Activated gamma-delta T cell treated with anti-CD3 and anti-CD28 coated beads, Interleukin-2, amount 50 U/mL, for 16 hours (primary cell): ENCODE measurements around the gene IQCE.

Experiments used
- DNase-seq: peaks from one replicate; pipeline ENCODE4 v3.0.0-alpha.2; 2020; ENCODE audit warnings: low read depth

Gene IQCE

DNA sequence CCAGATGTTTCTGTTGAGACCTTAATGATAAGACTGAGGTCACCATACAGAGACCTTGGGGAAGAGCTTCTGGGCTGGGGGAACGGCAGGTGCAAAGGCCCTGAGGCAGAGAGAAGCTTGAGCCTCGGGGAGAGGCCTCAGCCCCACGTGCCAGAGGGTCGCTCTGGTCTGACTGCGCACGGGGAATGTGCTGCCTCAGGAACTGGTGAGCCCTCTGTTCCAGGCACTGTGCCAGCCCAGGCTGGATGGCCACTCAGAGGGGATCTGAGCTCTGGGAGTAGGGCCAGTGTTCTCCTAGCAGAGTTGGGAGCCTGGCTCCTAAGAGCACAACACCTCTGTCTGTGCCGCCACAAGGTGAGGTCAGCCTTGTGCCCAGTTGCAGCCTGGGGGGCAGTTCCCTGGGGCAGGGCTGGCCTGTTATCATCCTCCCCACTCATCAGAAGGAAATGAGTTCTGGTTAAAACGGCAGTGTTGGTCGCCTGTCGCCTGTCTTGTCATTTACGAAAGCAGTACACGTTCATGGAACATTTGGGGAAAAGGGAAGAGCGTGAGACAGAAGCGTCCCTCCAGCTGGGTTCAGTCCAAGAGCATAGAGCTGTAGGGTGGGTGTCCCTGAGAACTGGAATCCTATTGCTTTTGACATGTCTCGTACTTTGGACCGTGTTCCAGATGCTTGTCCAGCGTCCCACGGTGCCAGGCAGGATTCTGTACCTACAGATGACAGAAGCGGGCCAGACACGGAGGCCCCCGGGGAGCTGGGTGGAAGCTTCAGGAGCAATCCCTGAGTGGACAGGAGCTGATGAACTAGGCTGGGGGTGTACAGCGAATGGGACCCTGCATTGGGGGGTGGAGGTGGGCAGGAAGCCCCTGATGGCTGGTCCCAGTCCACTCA, 77.3 kb downstream of the IQCE start:
- DNase-seq: no peak

DNA sequence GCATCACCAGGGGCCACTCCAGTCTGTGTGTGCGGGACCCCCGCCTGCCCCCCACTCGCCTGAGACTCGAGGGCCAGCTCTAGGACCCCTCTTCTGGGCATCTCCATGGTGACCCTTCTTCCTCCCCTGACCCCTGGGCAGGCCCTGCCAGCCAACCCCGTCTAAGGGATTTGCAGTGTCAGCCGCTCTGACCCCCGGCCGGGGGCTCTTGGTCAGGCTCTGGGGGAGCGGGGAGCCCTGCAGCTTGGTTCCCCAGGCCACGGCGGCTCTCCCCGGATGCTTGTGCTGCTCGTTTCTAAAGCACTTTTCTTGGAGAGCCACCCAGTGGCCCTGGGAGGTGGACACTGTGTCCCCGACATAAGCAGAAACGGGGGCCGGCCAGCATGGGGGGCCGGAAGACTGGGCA, 78.3 kb downstream of the IQCE start:
- DNase-seq: no peak

DNA sequence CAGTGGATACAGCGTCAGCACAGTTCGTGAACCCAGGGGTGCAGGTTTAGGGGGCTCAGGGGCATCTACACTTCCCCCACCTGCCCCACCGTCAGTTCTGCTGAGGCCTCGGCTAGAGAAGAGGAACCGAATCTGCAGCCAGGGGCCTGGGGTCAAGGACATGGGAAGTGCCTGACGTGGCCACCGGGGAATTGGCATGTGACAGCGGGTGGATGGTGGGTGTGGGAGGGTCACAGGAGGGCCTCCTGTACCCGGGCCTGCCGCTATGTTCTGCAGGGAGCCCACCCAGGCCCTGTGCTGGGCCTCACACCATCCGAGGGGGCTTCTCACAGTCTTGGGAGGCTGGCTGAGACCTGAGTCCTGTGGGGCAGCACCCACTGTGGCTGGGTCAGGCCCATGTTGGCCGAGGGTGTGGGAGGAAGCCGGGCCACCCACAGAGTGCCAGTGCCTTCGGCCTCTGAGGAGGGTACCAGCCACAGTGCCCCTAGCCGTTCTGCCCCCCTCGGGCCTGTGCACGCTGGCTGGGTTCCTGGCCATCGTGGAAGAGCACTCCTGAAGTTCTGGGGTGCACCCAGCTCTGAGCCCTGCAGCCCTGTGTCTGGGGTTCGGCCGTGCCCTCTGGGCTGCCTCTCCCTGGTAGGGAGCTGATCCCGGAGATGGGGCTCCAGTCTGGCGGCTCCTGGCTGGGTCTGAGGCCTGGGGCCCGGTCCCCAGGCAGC, 78.9 kb downstream of the IQCE start:
- DNase-seq: no peak

DNA sequence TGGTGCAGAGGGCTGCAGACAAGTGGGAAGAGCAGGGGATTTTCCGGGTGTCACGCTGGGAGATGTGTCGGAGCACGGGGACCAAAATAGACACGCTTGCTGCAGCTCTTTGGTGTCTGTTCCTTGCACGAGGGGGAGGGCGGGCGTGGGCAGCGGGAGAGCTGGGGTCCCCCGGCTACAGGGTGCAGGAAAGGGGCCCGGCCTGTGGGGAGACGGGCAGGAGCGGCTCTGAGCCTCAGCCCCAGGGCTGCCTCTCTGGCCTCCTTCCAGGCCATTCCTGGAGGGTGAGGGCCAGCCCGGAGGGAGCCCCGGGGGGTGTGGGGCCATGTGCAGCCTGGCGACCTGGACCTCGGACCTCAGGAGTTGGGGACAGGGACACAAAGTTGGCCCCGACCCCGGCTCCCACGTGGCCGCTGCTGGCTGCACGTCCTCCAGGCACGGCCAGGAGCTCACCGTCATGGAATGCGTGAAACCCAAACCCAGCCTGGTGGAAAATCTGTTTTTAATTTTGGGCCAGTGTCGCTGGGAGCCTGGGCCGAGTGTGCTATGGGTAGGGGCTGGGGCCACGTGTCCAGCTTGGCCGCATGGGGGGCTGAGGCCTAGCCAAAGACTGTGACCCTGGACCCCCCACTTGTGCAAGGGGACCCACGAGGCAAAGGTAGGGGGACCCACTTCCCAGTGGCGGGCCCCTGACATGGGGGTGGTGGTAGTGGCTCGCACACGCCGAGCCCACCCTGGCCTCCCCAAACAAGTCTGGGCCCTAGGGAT, 79.6 kb downstream of the IQCE start:
- DNase-seq: no peak

DNA sequence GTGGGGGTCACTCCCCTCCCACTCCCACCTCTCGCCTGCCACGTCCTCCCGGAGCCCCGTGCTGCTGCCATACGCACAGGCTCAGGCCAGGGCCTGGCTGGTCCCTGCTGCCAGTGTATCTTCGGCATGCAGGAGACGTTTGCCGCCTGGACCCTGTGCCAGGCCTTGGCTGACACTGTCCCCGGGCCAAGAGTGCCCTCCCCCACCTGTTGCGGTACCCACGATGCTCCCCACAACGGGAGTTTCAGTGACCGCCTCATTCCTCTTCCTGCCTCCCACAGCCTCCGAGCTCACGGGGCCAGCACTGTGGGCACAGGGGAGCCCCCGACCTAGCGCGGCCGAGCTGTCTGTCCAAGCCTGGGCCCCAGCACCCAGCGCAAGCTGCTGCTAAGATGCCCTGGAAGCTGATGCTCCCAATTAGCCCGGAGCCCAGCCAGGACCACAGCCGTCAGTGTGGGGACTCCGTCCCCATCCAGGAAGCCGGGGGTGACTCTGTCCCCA, 80.5 kb downstream of the IQCE start:
- no peak for DNase-seq

DNA sequence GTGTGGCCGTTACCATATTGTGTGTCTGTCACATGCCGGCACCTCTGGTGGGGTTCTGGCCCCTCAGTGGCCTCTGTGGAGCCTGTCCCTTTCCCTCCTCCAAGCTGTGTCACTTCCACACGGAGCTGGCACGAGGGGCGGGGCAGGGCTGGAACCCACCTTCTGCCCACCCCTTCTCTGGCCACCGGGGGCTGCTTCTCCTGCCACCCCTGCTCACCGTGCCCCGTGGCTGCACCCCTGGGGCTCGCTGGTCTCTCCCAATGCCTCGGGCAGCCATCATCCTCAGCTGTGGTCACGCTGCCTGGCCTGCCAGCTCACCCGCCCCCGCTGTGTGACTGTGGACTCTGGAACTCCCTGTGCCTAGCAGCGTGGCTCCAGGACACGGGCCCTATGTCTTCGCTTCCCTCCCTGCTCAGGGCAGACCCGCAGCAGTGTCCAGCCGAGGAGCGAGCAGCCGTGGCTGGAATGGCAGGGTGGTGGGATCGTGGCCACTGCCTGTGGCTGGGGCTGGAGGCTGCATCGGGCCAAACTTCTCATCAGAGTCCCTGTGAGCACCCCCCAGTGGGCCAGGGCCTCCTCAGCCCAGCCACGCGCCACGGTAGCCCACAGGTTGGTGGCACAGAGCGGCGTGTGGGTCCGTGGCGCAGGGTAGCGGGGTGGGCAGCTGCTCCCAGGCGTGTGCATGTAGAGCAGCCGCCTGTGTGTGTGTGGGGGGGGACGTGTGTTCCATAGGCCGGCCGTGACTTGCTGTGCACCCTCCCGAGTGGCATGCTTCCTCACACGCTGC, 81.1 kb downstream of the IQCE start:
- DNase-seq: no peak

DNA sequence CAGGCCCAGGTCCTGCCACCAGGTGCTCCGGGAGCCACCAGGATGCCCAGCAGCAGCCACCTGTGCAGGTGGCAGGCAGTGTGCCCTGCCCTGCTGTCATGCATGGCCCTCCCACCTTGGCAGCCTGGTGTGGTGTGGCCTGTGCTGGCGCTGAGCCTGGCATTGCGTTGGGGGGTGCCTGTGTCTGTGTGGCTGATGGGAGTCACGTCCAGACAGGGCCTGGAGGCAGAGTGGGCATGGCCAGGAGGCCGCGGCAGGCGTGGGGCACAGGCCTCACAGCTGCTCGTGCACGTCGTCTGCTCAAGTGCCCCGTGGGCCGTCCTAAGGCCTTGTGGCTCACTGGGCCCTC, 81.7 kb downstream of the IQCE start:
- no peak for DNase-seq

DNA sequence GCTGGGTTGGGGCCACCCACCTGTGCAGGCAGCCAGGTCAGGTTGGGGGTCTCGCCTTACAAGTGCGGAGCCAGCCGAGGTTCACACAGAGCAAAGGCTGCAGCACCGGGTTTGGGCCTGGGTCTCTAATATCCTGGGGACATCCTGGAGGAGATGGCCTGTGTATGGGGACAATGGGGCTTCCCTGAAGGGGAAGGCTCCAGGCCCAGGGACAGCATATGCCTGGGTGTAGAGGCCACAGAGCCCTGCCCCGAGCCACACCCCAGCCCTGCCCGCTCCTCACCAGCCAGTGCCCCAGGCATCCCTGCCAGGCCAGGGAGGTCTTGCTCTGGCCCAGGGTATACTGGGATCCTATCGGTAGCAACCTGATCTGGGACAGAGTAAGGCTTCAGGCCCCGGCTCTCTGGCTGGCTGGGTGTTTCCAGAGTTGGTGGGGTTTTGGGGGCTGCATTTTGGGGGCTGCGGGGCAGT, 82.1 kb downstream of the IQCE start:
- DNase-seq: no peak

DNA sequence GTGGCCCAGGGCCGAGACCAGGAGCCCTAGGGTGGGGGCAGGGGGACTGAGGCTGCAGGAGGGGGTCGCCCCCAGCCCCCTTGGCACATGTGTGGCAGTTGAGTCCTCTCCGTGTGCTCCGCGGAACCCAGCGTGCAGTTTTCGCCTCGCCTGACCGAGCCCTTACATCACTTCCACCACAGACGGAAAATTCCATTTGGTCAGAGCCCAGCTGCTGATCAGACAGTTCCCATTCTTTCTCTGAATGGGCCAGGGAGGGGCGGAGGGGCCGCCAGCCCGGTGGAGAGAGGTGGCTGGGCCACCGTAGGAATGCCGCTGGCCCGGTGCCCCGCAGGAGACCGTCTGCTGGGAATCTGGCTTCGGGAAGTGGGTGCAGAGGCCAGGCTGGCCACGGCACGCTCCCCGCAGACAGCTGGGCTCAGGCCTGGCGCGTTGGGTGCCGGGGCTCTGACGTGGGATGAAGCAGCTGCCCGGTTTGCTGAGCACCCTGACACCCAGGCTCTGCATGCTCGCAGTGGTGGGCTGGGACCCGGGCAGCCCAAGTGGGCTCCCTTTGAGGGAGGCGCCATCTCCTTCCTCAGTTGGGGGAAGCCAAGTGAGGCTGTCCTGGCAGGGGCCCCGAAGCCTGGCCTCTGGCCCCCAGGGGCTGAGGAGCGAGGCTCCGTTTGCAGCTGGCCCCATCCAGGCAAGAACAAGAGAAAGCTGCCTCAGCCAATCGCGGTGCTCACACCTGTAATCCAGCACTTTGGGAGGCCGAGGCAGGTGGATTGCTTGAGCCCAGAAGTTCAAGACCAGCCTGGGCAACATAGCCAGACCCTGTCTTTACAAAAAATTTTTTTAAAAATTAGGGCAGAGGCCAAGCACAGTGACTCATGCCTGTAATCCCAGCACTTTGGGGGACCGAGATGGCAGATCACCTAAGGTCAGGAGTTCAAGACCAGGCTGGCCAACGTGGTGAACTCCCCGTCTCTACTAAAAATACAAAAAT, 82.9 kb downstream of the IQCE start:
- no peak for DNase-seq

DNA sequence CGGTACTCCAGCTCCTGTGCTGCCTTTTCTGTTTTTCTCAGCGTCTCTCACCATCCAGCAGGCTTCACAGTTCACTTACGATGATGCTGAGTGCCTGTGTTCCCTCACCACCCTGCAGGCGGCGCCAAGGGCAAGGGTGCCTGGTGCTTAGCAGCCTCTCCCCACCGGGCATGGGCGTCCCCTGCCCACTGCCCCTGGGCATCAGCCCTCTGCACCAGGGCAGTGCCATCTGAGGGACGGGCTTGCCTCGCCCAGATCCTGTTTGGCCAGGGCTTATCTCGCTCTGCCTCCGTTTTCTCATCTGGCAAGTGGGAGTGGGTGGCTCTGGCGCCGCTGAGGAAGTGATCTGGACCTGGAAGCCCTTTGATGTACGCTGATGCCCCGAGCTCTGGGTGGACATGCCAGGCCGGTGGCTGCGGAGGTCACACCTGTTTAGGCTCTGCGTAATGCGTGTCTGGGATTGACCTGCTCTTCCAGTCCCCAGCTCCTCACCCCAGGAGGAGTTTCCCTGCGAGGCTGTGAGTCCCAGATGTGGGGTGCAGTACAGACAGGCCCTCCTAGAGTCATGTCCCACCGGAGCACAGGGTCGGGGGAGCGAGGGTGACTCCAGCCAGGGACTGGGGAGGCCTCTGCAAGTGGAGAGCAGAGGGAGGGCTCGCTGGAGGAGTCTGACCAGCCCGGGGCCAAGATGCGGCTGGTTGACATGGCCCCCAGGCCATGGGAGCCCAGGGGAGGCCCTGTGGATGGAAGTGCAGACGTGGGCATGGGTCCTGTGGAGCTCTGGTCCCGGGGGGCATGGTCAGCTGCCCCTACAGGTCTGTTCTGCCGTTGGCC, 84.8 kb downstream of the IQCE start:
- DNase-seq: no peak

DNA sequence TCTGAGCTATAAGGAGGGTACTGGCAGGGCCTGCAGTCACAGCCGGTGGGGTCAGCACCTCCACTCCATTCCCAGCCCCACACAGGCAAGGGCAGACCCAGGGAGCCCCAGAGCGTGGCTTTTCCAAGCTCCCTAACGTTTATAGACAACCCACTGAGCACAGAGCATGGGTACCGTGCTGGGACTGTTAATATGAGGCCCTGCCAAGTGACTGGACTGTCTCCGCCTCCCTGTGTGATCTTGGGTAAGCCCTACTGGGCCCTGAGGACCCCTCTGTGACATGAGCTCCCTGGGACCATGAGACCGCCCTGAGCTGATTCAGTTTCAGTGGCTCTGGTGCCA, 85.4 kb downstream of the IQCE start:
- no peak for DNase-seq

DNA sequence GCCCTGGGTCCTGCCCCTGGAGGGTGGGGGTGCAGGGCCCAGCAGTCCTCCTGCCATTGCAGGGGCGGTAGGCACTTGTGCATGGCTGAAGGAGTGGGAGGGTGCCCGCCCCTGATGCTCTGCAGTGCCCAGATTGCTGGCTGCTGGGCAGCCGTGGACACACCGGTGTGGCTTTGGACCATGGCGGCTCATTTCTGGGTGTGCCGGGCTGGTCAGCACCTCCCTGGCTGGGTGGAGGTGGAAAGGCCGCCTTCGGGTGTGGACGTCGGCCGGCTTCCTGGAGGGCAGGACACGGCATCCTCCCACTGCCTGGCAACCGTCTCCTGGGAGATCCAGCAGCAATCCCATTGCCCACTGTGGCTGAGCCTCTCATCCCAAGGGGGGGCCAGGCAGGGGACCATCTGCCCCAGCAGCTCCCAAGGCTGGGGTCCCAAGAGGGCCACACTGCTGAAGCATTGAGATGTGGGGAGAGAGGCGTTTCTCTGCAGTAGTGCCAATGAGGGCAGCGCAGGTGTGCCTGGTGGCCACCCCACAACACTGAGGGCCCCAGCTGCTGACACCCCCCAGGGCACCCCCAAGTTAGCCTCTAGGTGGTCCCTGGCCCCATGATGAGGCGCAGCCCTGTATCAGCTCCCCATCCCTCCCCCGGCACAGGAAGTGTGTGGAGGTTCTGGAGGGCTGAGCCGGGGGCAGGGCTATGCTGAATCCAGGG, 85.9 kb downstream of the IQCE start:
- no peak for DNase-seq

DNA sequence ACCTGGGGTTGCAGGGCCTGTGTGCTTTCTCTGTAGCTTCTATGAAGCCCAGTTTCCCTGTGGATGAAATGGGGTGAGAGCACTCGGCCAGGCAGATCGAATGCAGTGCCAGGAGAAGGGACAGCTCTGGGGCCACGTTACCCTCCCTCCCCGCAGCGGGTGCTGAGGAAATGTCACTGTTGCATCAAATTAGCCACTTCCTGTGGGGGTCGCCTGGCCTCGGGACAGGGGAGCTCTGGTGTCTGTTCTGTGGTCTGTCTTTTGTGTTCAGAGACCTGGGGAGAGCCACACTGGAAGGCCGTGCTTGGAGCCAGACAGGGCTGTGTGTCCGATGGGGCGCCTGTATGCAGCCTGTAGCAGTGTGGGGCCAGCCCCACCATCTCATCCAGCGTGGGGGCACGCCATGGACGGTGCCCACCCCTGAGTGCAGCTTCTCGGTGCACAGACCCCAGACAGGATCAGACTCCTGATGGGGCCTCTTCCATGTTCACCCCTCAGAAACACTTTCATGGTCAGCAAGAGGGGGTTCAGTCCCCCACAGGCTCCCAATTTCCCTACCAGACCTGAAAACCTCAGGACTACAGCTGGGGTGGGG, 86.6 kb downstream of the IQCE start:
- DNase-seq: peak; percentile 22

DNA sequence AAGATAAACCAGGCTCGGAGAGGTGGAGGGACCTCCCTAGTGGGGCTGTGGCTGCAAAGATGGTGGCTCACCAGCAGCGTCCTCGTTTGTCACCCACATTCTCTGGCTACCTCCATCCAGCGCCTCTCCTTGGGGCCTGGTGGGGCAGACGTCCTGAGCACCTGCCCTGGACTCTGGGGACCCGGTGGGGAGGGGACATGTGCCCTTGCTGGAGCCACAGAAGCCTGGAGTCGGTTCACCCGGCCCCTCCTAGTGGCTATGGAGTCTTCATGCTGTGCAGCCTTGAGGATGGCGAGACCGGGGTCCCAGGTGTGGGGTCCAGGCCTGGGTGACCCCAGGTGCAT, 87.5 kb downstream of the IQCE start:
- DNase-seq: no peak

DNA sequence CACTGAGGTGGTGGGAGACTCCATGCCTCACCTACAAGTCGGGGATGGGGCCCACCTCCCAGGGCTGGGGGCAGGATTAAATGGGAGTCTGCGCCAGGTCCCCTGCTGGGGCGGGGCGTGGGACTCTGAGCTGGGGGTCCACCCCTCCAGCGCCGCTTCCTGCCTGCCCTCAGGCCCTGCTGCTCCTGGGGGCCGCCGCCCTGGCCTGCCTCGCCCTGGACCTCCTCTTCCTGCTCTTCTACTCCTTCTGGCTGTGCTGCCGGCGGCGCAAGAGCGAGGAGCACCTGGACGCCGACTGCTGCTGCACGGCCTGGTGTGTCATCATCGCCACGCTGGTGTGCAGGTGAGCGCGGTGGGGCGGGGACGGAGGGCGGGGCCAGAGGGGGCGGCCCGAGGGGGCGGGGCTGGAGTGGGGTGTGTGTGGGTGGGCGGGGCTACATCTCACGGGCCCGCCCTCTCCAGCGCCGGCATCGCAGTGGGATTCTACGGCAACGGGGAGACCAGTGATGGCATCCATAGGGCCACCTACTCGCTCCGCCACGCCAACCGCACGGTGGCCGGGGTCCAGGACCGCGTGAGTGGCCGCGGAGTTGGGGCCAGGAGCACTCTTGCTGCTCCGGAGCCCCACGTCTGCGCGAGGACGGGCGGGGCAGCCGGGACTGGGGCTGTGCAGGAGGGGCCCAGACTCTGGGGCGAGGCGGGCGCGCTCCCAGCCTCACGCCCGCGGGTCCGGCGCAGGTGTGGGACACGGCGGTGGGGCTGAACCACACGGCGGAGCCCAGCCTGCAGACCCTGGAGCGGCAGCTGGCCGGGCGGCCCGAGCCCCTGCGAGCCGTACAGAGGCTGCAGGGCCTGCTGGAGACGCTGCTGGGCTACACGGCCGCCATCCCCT, 88.1 kb downstream of the IQCE start:
- DNase-seq: no peak

DNA sequence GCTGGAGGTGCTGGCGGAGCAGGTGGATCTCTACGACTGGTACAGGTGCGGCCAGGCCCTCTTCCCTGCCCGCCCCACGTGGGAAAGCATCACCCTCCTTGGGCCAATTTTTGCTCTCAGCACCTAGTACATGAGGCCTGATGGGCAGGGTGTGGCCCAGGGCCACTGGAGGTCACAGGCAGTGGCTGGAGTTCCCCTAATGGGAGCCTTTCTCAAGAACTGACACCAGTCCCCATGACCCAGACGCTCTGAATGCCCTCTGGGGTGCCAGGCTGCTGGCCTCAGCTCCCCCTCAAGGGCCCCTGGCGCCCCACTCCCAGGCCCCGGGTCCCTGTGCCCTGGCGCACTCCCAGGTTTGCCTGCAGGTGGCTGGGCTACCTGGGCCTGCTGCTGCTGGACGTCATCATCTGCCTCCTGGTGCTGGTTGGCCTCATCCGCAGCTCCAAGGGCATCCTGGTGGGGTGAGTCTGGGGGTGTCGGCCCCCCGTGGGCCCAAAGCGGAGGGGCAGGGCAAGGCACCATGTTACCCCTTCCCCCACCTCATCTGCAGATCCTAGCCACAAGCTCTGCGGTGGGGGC, 88.9 kb downstream of the IQCE start:
- no peak for DNase-seq

DNA sequence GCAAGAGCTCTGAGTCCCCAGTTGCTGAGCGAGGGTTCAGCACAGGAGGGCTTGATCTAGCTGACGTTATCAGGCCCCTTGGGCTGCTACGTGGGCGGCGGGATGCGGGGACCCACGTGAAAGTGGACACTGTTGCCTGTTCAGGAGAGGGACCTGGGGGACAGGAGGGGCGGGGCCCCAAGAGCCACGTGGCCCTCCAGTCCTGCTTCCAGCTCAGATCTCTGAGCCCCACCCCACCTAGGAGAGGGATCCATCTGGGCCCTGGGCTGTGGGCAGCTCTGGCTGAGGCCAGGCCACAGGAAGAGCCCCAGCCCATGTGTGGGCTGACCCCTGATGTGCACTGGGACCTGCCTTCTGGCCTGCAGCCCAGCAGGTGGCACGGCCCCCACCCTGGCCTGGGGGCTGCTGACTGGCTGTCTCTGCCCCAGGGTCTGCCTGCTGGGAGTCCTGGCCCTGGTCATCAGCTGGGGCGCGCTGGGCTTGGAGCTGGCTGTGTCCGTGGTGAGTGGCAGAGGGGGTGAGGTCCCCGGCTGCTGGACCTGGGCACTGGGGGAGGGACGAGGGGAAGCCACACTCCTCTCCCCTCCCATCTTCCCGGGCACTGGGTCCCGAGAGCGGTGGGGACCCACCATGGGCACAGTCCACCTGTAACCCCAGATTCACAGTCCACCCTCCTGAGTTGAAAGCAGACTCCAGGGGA, 90.5 kb downstream of the IQCE start:
- DNase-seq: no peak
